Left renal cortex interstitium (tissue), 4 donors: ENCODE results near the gene ZNF641. TPM values are rescaled to one million over a fixed set of nuclear protein-coding genes. Genes with fewer than 3 reads are reported as not detected.
A peak's percentile ranks its signal among the peaks of the same experiment; 100 is the strongest.
"Not testable (repeated sequence)": the region's sequence is repeated elsewhere in the genome, so short reads cannot be mapped to it uniquely, and the experiment has no call there.

Experiments used
- DNase-seq, 4 donors: peaks; one replicate each; pipeline ENCODE4 v3.0.0-alpha.2; 2013; ENCODE audit warnings: low read depth in 4 of 4, low spot score in 2 of 4, missing footprints in 1 of 4
- polyA plus RNA-seq, 4 donors: library from polyadenylated mRNA; unstranded; fragments of 120-200 nt; gene quantifications; one replicate each; pipeline ENCODE4 v1.2.1, GENCODE V29; 2013; ENCODE audit not compliant: insufficient read length in 4 of 4

The ZNF641 gene
- polyA plus RNA-seq, 4 donors: 20.7 to 29.9 (median 27.0) TPM

DNA sequence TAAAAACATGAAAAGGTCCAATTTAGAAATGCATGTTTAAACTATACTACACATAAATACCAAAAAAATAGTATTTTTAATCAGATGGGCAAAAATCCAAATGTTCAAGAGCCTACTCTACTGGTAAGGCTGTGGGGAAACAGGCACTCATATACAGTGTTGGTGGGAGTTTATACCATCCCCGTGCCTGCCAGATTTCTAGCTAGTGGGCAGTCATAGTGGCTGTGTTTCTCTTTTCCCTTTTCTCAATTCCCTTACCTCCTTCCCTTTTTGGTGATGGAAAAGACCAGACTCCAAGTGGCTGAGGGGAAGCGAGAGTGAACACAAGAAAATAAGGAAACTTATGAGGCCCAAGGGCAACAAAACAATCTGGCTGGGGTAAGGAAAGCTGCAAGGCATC, 14.7 kb downstream of the ZNF641 start:
- DNase-seq: no peak

DNA sequence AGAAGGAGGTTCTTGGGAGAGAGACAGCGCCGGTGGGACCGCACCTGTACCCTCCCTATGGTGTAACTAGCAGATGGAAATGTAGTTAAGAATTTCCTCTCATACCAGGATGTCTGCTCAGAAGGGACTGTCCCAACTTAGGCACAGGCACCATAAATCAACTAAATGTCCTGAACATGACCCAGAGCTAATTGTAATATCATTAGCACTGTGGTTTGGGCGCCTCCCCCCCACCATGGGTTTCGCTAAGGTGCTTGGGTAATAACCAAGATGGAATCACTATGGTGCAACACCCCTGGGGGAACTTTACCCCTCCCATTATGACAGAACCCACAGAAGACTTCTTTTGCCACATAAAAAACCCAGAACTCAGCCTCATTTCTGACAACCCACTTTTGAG, 15.9 kb downstream of the ZNF641 start:
- DNase-seq: no peak

DNA sequence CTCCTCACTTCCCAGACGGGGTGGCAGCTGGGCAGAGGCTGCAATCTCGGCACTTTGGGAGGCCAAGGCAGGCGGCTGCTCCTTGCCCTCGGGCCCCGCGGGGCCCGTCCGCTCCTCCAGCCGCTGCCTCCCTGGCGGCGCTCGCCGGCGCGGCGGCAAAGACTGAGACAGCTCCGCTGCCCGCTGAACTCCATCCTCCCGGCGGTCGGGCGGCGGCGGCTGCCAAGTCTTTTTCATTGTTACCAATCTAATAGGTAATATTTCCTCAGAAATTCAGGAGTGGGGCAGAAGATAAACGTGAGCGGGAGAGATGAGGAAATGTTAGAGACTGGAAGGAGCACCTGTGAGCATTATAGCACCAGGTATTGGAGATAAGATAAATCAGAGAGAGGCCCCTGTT, 17.0 kb downstream of the ZNF641 start:
- DNase-seq: not testable (repeated sequence)

DNA sequence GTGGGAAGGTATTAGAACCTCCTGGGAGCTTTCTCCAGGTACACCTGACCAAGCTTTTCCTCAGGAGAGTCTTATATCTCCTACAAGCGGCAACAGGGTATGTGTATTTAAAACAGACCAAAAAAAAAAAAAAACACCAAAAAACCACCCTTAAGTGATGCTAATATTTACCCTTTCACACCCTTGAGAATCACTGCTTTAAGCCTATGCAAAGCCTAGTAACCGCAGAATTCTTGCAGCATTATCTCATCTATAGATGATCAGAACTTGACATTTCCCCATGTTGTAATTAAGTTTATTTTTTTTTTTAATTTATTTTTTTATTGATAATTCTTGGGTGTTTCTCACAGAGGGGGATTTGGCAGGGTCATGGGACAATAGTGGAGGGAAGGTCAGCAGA, 19.3 kb downstream of the ZNF641 start:
- no peak for DNase-seq

DNA sequence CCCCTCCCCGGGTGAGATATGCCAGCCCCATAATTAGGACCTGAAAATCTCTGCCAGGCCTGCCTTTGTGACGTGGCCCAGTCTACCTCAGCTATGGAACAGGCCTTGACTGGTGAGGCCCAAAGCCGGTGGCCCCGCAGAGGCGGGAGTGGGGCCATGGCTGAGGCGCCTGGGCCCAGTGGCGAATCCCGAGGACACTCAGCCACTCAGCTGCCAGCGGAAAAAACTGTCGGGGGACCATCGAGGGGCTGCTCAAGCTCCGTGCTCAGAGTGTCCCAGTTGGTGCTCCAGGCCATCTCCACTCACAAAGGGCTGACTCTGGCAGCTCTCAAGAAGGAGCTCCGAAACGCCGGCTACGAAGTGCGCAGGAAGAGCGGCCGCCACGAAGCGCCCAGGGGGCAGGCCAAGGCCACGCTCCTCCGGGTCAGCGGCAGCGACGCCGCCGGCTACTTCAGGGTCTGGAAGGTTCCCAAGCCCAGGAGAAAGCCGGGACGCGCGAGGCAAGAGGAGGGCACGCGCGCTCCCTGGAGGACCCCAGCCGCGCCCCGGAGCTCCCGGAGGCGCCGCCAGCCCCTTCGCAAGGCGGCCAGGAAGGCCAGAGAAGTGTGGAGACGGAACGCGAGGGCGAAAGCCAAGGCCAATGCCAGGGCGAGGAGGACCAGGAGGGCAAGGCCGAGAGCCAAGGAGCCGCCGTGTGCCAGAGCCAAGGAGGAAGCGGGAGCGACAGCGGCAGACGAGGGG, 21.4 kb downstream of the ZNF641 start:
- DNase-seq: no peak

DNA sequence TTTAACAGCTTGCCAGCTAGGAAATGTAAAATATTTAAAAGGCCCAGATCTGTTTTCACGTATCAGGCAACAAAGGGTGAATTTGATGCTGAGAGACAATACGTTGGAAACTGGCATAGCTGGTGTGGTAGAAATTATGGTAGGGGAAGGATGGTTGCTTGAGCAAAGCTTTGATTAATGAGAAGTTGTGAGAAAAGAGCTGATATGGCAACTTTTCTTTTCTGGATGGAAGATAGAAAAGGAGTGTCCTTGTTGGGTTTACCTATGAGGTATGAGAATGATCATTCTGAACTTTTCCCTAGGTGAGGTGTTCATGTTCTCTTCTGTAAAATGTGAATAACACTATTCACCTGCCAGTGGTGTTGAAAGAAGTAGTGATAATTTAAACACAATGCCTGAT, 34.2 kb downstream of the ZNF641 start:
- no peak for DNase-seq

DNA sequence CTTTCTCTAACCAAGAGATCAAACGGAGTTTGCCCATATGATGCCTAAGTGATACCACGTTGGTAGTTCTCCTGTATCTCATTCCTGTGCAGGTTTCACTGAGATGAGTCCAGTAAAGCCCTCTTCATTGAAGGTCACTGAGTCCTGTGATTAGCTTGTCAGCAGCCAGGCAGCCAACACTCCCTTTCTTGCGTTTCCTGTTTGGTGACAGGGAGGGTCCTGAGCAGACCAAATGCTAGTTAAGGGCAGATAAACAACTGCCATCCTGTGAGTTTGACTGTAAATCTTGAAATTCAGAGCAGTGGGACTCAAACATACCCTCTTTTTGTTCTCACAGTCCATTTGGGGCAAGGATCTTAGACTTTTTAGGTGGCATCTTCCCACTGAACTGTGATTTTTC, 39.4 kb downstream of the ZNF641 start:
- no peak for DNase-seq

DNA sequence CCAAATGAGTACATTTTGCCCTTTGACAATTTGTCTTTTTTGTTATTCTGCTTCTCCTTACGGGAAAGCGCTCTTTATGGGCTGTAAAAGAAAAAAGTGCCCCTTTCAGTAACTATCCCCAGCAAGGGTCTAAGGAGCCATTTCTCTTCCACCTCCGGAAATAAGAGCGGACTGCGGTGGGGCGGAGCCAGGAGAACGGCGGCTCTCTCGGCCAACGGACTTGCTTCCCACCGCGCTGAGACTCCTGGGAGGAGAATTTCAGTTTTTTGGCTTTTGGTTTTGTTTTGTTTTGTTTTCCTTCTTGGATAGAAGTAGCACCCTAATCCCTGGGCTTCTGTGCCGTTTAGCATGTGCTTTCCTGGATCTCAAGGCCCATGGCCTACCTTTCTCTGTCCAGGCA, 43.5 kb downstream of the ZNF641 start:
- DNase-seq: no peak

DNA sequence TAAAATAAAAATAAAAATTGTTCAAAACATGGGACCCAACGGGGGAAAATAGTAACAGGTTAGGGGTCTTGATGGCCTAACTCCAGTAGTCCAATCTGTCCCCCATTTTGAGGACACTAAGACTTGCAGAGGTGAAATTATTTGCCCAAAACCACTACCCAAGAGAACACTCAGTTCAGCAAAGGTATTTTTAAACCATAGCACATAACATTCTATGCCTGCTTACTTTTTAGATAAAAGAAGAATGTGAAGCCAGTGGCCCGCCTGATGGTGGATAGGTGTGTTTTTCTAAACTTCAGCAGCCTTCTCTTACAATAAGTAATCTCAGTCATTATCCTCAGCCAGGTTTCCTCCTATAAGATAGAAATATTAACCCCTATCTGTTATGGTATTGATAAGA, 45.5 kb downstream of the ZNF641 start:
- DNase-seq: no peak

DNA sequence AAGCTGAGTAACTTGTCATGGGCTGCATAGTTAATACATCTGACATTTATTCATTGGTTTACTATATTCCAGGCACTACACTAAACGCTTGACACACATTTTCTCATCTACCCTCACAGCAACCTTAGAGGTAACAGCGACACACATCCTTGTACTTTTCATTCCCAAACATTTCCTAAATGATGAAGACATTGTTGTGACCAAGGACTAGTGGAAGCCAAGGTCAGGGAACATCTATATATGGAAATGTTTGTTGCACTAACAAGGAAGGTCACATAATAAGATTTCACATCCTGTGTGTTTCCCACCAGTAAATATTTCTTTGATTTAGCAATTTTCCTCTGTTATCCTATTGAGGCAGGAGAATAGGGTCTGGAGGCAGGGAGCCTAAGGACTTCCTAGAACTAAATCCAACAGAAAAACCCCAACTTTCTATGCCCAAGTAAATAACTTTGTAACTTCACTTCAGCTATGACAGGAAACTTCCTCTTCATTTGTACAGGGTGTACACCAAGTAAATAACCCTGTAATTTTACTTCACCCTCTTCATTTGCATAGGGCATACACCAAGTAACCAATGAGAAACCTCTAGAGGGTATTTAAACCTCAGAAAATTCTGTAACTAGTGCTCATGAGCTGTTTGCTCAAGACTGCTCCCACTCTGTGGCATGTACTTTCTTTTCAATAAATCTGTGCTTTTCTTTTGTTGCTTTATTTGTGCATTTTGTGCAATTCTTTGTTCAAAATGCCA, 48.4 kb downstream of the ZNF641 start:
- no peak for DNase-seq

DNA sequence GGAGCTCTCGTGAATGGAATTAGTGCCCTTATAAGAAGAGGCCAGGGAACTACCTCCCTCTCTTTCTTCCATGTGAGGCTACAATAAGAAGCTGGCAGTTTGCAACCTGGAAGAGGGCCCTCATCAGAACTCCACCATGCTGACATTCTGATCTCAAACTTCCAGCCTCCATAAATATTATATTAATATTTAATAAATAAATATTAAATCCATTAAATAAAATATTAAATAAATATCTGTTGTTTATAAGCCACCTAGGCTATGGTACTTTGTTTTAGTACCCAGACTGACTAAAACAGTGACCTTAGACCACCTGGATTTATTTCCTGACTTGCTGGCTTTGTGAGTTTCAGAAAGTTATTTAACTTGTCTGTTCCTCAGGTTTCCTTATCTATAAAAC, 49.9 kb downstream of the ZNF641 start:
- DNase-seq: no peak

DNA sequence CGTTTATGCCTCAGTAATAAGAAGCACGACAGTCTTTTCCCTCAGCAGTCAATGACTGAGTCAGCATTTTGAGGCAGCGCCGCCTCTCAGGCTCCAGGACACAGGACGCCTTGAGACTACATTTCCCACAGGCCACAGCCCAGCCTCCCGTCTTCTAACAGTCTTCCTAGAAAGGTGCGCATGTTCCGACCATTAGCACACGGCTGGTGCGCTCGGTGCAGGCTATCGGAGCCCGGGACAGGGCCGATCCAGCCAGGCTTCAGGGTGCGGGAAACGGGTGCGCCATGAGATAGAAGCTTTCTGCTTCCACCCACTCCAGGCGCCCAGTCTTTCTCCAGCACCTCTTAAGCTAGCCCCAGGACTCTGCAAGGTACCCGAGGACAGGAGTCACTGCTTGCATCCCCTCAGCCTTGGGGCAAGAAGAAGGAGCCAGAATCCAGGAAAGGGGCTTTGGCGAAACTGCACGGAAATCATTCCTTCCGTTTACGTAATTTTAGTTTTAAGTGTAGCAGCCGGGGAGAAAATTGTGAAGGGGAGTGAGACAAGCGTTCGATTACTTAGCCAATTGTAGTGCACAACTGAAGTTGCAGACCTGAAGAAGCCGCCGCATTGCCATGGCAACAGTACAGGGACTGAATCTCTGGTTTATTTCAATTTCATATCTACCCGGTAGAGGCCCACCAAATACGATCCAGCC, 54.0 kb downstream of the ZNF641 start:
- DNase-seq: peak; percentile 42 to 79 (median 56)

DNA sequence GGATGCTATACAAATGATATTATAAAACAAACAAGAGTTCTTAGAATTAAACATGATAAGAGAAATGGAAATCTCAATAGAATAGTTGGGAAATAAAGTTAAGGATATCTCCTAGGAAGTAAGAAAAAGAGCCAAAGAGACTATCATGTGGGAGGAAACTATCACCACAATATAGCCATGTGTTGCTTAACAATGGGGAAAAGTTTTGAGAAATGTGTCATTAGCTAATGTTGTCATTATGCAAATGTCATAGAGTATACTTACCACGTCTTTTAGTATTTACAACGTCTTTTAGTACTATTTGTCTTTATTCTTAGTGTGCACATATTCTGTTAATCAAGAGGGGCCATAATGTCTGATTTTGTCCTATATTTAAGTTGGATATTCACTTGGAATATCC, 58.7 kb downstream of the ZNF641 start:
- DNase-seq: no peak

DNA sequence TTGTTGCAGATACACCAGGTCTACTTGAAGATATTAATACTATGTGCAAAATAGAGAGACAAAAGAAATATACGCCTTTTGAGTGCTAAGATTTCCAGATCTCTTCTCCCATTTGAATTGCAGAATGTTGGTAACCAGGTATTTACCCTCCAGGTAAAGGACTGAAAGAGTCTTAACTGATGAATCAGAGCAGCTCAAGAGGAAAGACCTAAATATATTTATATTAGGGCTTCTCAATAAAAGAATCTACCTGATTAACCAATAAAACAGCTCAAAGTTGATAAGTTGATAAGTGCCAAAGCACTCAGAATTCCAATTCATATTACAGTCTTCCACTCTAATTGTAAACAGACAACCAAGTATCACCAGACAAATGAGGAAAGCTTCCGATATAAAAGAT, 59.2 kb downstream of the ZNF641 start:
- DNase-seq: no peak

DNA sequence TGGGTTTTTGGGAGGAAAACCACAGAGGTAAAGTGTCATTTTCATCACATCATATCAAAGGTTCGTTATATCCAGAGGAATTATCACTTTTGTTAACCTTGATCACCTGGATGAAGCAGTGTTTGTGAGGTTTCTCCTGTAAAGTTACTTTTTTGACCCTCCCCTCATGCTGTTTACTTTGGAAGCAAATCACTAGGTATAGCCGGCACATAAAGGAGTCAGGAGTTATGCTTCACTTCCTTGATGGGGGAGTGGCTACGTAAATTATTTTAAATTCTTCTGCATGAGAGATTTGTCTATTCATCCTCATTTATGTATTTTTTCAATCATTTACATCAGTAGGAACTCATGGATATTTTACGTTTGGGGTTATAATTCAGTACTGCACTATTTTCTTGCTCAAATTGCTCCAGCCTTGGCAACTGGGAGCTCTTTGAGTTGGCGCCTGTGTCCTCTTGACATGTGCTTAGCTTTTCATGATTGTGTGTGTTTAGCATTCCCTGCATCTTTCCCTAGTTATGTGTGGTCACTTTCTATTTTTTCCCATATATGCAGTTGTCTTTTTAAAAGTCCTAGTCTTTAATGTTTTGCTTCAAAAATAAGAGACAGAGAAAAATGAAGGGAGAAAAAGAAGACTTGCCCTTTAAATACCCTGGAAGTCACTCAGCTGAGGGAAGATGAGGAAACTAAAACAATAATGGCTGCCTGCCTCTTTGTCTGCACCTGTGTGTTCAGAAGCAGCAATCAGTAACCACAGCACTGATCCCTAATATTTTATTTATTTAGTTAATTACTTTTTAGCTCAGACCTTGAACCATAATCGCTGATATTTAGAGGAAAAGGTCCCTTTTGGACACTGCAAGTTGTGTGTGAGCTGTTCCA, 62.1 kb downstream of the ZNF641 start:
- no peak for DNase-seq

Other genes with a start within 250 kb of the ZNF641 start
- gene SENP1, start 244.8 kb downstream of the ZNF641 start, polyA plus RNA-seq: 10 to 100 TPM; 23.0 to 27.4 (median 24.1) TPM
- gene PFKM, start 231.6 kb downstream of the ZNF641 start, polyA plus RNA-seq: 100 to 1,000 TPM in 3 of 4 donors, 10 to 100 TPM in 1; 96.7 to 133 (median 114) TPM
- 10 to 100 TPM; 33.2 to 44.0 (median 38.5) TPM for gene ASB8, start 193.4 kb downstream of the ZNF641 start, polyA plus RNA-seq
- gene CCDC184, start 167.3 kb downstream of the ZNF641 start, polyA plus RNA-seq: 1 to 10 TPM in 1 of 4 donors, under 1 TPM in 3; 0.30 to 1.0 (median 0.66) TPM
- gene OR10AD1, start 147.6 kb downstream of the ZNF641 start, polyA plus RNA-seq: 1 to 10 TPM in 1 of 4 donors, under 1 TPM in 3; 0.17 to 1.4 (median 0.53) TPM
- under 1 TPM; 0.19 to 0.30 (median 0.26) TPM for gene ANP32D, start 121.6 kb upstream of the ZNF641 start, polyA plus RNA-seq
- under 1 TPM; 0.21 to 0.77 (median 0.45) TPM for gene C12orf54, start 131.6 kb upstream of the ZNF641 start, polyA plus RNA-seq
- gene OR8S1, start 174.7 kb upstream of the ZNF641 start, polyA plus RNA-seq: not detected
- gene LALBA, start 219.1 kb upstream of the ZNF641 start, polyA plus RNA-seq: not detected